Left ventricle myocardium superior (tissue), 1 donor: ENCODE measurements around the gene APEX1. TPM values are rescaled to one million over a fixed set of nuclear protein-coding genes. Genes with fewer than 3 reads are reported as not detected.
A peak's percentile ranks its signal among the peaks of the same experiment; 100 is the strongest.

Experiments
- ATAC-seq: fragments of 200-7000 bp; cut with Tn5 transposase; one replicate; pipeline ENCODE4 v1.9.1; 2020; ENCODE audit warnings: mild to moderate bottlenecking, moderate library complexity
- DNase-seq: peaks from one replicate; pipeline ENCODE4 v3.0.0-alpha.2; 2020
- intact Hi-C: fragments of 100-400 bp; cut with micrococcal nuclease; formaldehyde crosslinking; loops from one replicate; pipeline ENCODE4 v1.11.0; 2022
- total RNA-seq: library from RNA; stranded (reverse); fragmentation: NEBNext Ultra II Directional; extraction: Animal tissue kit (Norgen Biotek cat#: 25700); gene quantifications from one replicate; pipeline ENCODE4 v1.2.1, GENCODE V29; 2021
- donor health status: DM: no; HTN: yes; CAD: no; lungs with severe emphysema.

APEX1 gene
- total RNA-seq, 1 donor from 2014 or later: 68.2 TPM

- ATAC-seq (no peak), DNase-seq (no peak)
- intact Hi-C loops: no loop called here
These were observed 13.8 kb downstream of the APEX1 start for GRCh38 chr14:20468764-20469241.

- ATAC-seq (peak; percentile 98), DNase-seq (peak; percentile 88)
- intact Hi-C loops: no loop called here
These were observed 14.3 kb downstream of the APEX1 start, which contains the start of gene PNP for GRCh38 chr14:20469242-20469889. PNP (plus strand) TSS chr14:20469406; CDS start chr14:20469525, 119 bp downstream.

- intact Hi-C loops: no loop called here
- DNase-seq: no peak
- peak; percentile 61 for ATAC-seq
These were observed 15.0 kb downstream of the APEX1 start for GRCh38 chr14:20469890-20470602.

- DNase-seq (no peak), ATAC-seq (no peak)
- intact Hi-C loops: no loop called here
These were observed 15.5 kb downstream of the APEX1 start for GRCh38 chr14:20470603-20470901.

GRCh38 chr14:20472536-20473169, 17.6 kb downstream of the APEX1 start:
- no peak for DNase-seq
- intact Hi-C loops: no loop called here
- no peak for ATAC-seq

- DNase-seq: no peak
- ATAC-seq: no peak
- intact Hi-C loops: no loop called here
These were observed 21.8 kb downstream of the APEX1 start for GRCh38 chr14:20476776-20477175.

- intact Hi-C loops: no loop called here
These were observed 22.3 kb downstream of the APEX1 start for GRCh38 chr14:20477211-20477876.

GRCh38 chr14:20478894-20479293, 23.9 kb downstream of the APEX1 start:
- no peak for ATAC-seq
- no peak for DNase-seq
- intact Hi-C loops: no loop called here

More at GRCh38 chr14:20477211-20477876, 22.3 kb downstream of the APEX1 start:
- ATAC-seq (peak; percentile 89), DNase-seq (peak; percentile 60)

- DNase-seq (no peak), ATAC-seq (no peak)
- intact Hi-C loops: no loop called here
These were observed 27.4 kb downstream of the APEX1 start for GRCh38 chr14:20482382-20482781.

- DNase-seq: no peak
- intact Hi-C loops: no loop called here
- no peak for ATAC-seq
These were observed 30.9 kb downstream of the APEX1 start for GRCh38 chr14:20485900-20486299.

GRCh38 chr14:20486684-20487395, 31.8 kb downstream of the APEX1 start:
- ATAC-seq (no peak), DNase-seq (no peak)
- intact Hi-C loops: no loop called here

GRCh38 chr14:20487396-20487725, 32.3 kb downstream of the APEX1 start:
- ATAC-seq (no peak), DNase-seq (no peak)
- intact Hi-C loops: no loop called here

- DNase-seq (no peak), ATAC-seq (peak; percentile 71)
- intact Hi-C loops: no loop called here
These were observed 34.3 kb downstream of the APEX1 start for GRCh38 chr14:20489093-20489994.

- intact Hi-C loops: no loop called here
- DNase-seq: no peak
- no peak for ATAC-seq
These were observed 35.5 kb downstream of the APEX1 start for GRCh38 chr14:20490563-20490962.

- intact Hi-C loops: no loop called here
- no peak for ATAC-seq
- no peak for DNase-seq
These were observed 37.5 kb downstream of the APEX1 start for GRCh38 chr14:20492486-20492885.

- DNase-seq (no peak), ATAC-seq (peak; percentile 74)
- intact Hi-C loops: no loop called here
These were observed 38.6 kb downstream of the APEX1 start for GRCh38 chr14:20493634-20494033.

- no peak for ATAC-seq
- intact Hi-C loops: no loop called here
- DNase-seq: no peak
These were observed 40.1 kb downstream of the APEX1 start for GRCh38 chr14:20494935-20495766.

- DNase-seq (no peak), ATAC-seq (no peak)
- intact Hi-C loops: no loop called here
These were observed 43.6 kb downstream of the APEX1 start for GRCh38 chr14:20498622-20499021.
